ENCODE data around the gene PRR12. TPM values are rescaled to one million over a fixed set of nuclear protein-coding genes. Genes with fewer than 3 reads are reported as not detected.
A peak's percentile ranks its signal among the peaks of the same experiment; 100 is the strongest.

PRR12 gene
- polyA plus RNA-seq, 1 experiment, result 0.36 TPM

GRCh38 chr19:49642492-49643035 lies 51.6 kb downstream of the PRR12 start:
- CTCF ChIA-PET, result interaction anchor here (1.0 to 1.4 kb wide), 2 partner anchors 30 to 72 kb away, joined by 4 to 5 read pairs; no protein-coding TSS in a partner anchor
- DNase-seq (ENCODE audit: low read depth, low spot score), result no peak
- Histone ChIP-seq H3K27ac (ENCODE audit: low read depth, low read length) (peak overlapping the region; percentile 85), H3K4me3 (ENCODE audit: low read depth, low read length) (peak overlapping the region; percentile 99), H3K9me3 (ENCODE audit: control insufficient read depth, insufficient read depth, low read length) (no peaks in the 10 kb centered on the region), H3K27me3 (ENCODE audit: control insufficient read depth, insufficient read depth, low read length) (no peaks in the 10 kb centered on the region)
- no peak for TF ChIP-seq CTCF (IDR thresholded peaks at IDR 0.05; ENCODE audit: low read depth, low read length)
- POLR2A ChIA-PET, result interaction anchor here (0.9 to 3.8 kb wide), 7 partner anchors 11 to 62 kb away, joined by 4 to 18 read pairs (median 6); partner anchors contain the start of genes NOSIP, PRMT1 and PRR12

GRCh38 chr19:49643466-49643865 lies 52.5 kb downstream of the PRR12 start:
- peak overlapping the region; percentile 99 for H3K4me3 ChIP-seq (ENCODE audit: low read depth, low read length)
- no peak overlapping the region for H3K27ac ChIP-seq (ENCODE audit: low read depth, low read length)
- POLR2A ChIA-PET, result interaction anchor here (3.8 kb wide), 1 partner anchor 33 kb away, joined by 18 read pairs; the partner anchor contains the start of gene PRMT1
- TF ChIP-seq CTCF (IDR thresholded peaks at IDR 0.05; ENCODE audit: low read depth, low read length), result no peak
- CTCF ChIA-PET, result interaction anchor here (0.9 to 1.4 kb wide), 2 partner anchors 29 to 37 kb away, joined by 3 to 5 read pairs; no protein-coding TSS in a partner anchor
- no peaks in the 10 kb centered on the region for H3K27me3 ChIP-seq (ENCODE audit: control insufficient read depth, insufficient read depth, low read length)
- H3K9me3 ChIP-seq (ENCODE audit: control insufficient read depth, insufficient read depth, low read length), result no peaks in the 10 kb centered on the region
- DNase-seq (ENCODE audit: low read depth, low spot score), result no peak

- DNase-seq (ENCODE audit: low read depth, low spot score), result no peak
- no peak overlapping the region for H3K27ac ChIP-seq (ENCODE audit: low read depth, low read length)
- no peak for TF ChIP-seq CTCF (IDR thresholded peaks at IDR 0.05; ENCODE audit: low read depth, low read length)
- ChIA-PET CTCF (no interaction called here), POLR2A (no interaction called here)
- no peak overlapping the region for H3K4me3 ChIP-seq (ENCODE audit: low read depth, low read length)
- H3K27me3 ChIP-seq (ENCODE audit: control insufficient read depth, insufficient read depth, low read length), result no peaks in the 10 kb centered on the region
- no peaks in the 10 kb centered on the region for H3K9me3 ChIP-seq (ENCODE audit: control insufficient read depth, insufficient read depth, low read length)
Measured at GRCh38 chr19:49645592-49645991, 54.6 kb downstream of the PRR12 start.

- ChIA-PET CTCF (no interaction called here), POLR2A (no interaction called here)
- Histone ChIP-seq H3K4me3 (ENCODE audit: low read depth, low read length) (no peak overlapping the region), H3K27ac (ENCODE audit: low read depth, low read length) (no peak overlapping the region), H3K27me3 (ENCODE audit: control insufficient read depth, insufficient read depth, low read length) (no peaks in the 10 kb centered on the region), H3K9me3 (ENCODE audit: control insufficient read depth, insufficient read depth, low read length) (no peaks in the 10 kb centered on the region; the same call in 1 of the 2 replicates)
- no peak for TF ChIP-seq CTCF (IDR thresholded peaks at IDR 0.05; ENCODE audit: low read depth, low read length)
- DNase-seq (ENCODE audit: low read depth, low spot score), result no peak
Measured at GRCh38 chr19:49645995-49646394, 55.0 kb downstream of the PRR12 start.

- TF ChIP-seq CTCF (IDR thresholded peaks at IDR 0.05; ENCODE audit: low read depth, low read length), result no peak
- CTCF ChIA-PET, result no interaction called here
- Histone ChIP-seq H3K9me3 (ENCODE audit: control insufficient read depth, insufficient read depth, low read length) (no peaks in the 10 kb centered on the region; the same call in 1 of the 2 replicates), H3K4me3 (ENCODE audit: low read depth, low read length) (no peak overlapping the region), H3K27ac (ENCODE audit: low read depth, low read length) (no peak overlapping the region), H3K27me3 (ENCODE audit: control insufficient read depth, insufficient read depth, low read length) (no peaks in the 10 kb centered on the region)
- DNase-seq (ENCODE audit: low read depth, low spot score), result no peak
- POLR2A ChIA-PET, result no interaction called here
Measured at GRCh38 chr19:49646586-49646985, 55.6 kb downstream of the PRR12 start.

All from AG04450 (cell line).